PFSK-1 (cell line): ENCODE results near the gene RNF151.

Experiments
- FOXP2 ChIP-seq: optimal IDR thresholded peaks from 2 replicates; pipeline ENCODE3; 2011; ENCODE audit warnings: borderline replicate concordance, control low read depth, inconsistent platforms; ENCODE audit not compliant: insufficient read depth; ENCODE audit errors: extremely low read length, extremely low read depth
- POLR2AphosphoS5 ChIP-seq: IDR thresholded peaks from 2 replicates; pipeline ENCODE4 v1.6.1; 2012; ENCODE audit warnings: low read depth, mild to moderate bottlenecking, control low read depth, low read length, moderate library complexity
- SIN3A ChIP-seq: IDR thresholded peaks from 2 replicates; pipeline ENCODE4 v1.6.1; 2012; ENCODE audit warnings: mild to moderate bottlenecking, low read length, moderate library complexity, borderline replicate concordance; ENCODE audit not compliant: insufficient read depth
- TAF1 ChIP-seq: IDR thresholded peaks from 2 replicates; pipeline ENCODE4 v1.6.1; 2012; ENCODE audit warnings: low read length, control low read depth, borderline replicate concordance; ENCODE audit not compliant: insufficient read depth
- TF ChIP-seq, protein P1 (sequence below), 2 experiments: IDR thresholded peaks; 2 replicates each; pipeline versions ENCODE4 v1.6.1 to v1.8.0; 2011 to 2012; ENCODE audit warnings: low read depth in 2 of 2, low read length in 2 of 2, control low read depth in 1 of 2, inconsistent platforms in 1 of 2, mild to moderate bottlenecking in 1 of 2, moderate library complexity in 1 of 2; ENCODE audit not compliant: insufficient read depth in 1 of 2

The RNF151 gene

DNA sequence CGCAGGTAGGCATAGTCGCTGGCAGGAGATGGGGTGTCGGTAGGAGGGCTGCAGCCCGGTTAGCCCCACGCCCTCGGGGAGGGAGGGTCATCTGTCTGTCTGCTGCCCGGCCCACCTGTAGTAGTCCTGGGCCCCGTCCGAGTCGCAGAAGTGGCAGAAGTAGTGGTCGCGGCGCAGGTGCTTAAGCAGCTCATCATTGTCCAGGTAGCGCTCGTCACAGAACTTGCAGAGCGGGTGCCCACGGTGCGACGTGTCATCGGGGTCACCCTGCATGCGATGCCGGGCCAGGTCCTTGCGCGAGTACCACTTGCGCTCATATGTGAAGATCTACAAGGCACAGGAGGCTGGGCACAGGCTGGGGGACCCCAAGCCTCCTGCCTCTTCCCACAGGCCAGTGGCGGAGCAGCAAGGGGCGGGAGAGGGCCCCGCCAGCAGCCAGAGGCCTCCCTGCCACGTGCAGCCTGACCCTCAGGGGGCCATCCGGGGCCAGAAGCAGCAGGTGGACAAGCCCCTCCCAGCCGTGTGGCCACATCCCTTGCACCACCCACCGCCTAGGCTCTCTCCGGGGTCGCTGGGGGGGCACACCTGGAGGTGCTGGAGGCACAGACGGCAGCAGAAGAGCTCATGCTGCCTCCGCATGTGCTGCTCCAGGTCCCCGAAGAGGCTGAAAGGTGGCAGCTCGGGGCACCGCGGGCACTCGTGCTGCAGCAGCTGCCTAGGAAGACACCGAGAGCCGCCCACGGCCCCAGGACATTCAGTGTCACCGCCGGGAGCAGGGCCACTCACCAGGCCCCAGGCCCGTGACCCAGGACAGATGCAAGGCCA lies 36.0 kb downstream of the RNF151 start:
- TF ChIP-seq FOXP2 (no peak), TAF1 (no peak), SIN3A (no peak), POLR2AphosphoS5 (no peak)
- TF ChIP-seq, protein P1, sequence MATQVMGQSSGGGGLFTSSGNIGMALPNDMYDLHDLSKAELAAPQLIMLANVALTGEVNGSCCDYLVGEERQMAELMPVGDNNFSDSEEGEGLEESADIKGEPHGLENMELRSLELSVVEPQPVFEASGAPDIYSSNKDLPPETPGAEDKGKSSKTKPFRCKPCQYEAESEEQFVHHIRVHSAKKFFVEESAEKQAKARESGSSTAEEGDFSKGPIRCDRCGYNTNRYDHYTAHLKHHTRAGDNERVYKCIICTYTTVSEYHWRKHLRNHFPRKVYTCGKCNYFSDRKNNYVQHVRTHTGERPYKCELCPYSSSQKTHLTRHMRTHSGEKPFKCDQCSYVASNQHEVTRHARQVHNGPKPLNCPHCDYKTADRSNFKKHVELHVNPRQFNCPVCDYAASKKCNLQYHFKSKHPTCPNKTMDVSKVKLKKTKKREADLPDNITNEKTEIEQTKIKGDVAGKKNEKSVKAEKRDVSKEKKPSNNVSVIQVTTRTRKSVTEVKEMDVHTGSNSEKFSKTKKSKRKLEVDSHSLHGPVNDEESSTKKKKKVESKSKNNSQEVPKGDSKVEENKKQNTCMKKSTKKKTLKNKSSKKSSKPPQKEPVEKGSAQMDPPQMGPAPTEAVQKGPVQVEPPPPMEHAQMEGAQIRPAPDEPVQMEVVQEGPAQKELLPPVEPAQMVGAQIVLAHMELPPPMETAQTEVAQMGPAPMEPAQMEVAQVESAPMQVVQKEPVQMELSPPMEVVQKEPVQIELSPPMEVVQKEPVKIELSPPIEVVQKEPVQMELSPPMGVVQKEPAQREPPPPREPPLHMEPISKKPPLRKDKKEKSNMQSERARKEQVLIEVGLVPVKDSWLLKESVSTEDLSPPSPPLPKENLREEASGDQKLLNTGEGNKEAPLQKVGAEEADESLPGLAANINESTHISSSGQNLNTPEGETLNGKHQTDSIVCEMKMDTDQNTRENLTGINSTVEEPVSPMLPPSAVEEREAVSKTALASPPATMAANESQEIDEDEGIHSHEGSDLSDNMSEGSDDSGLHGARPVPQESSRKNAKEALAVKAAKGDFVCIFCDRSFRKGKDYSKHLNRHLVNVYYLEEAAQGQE (IDR thresholded peaks at IDR 0.05; ENCODE audit: insufficient read depth in 1 of 2, low read depth in 2 of 2, low read length in 2 of 2) = no peak

DNA sequence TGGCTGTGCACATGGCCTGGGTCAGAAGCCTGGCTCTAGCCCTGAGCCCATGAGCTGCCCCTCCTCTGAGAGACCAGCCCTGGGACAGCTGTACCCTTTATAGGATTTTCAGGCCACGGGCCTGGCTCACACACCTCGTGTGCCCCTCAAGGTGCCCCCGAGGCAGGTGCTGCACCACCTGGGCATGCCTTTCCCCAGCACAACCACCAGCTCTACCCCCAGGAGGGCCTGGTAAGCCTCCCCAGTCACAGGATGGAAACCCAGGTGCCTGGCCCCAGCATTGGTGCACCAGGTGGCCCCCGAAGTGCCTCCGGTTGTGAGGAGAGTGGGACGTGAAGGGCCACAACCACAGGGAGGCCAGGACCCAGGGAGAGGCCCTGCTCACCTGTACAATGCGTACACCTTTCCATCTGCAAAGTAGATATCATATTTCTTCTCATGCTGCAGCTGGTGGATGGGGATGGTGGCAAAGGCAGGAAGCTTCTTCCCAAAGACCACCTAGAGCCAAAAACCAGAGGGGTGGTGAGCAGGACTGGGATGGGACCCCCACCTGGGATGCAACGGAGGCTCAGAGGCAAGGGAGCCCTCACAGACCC lies 36.7 kb downstream of the RNF151 start:
- TF ChIP-seq POLR2AphosphoS5 (no peak), FOXP2 (no peak), SIN3A (no peak), TAF1 (no peak)
- TF ChIP-seq, protein P1 (IDR thresholded peaks at IDR 0.05; ENCODE audit: insufficient read depth in 1 of 2, low read depth in 2 of 2, low read length in 2 of 2) = no peak

DNA sequence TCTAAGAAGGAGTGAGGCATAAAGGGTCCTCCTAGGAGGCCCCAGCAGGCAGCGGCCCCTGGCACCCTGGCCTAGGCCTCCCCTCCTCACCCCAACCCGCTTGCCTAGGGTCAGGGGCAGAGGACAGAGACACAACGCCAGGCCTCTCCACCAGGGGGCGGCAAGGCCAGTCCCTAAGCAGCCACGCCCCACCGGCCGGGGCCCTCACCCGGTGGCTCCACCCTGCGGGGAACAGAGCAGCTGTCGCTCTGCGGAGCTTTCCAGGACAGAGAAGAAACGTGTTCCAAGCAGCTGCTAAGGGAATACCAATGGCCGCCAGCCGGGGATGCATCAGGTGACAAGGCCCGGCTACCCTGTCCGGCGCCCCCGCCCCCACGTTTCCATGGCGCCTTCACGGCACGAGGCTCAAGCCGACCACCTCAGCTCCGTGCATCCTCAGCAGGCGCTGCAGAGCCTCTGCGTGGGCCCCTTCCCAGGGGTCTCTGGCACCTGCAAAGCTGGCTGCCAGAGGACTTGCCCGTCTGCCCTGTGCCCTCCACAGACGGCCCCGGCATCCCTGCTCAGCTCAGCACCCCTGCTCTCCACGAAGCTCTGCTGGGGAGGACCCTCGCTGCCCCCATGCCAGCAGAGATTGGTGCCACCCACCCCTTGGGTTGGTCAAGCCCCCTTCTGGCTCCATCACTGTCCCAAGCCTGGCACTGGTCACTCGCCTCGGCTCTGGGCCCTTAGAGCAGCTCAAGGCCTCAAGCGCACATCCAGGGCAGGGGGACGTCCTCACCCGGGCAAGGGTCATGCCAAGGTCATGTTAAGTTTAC lies 37.4 kb downstream of the RNF151 start:
- TF ChIP-seq TAF1 = no peak

DNA sequence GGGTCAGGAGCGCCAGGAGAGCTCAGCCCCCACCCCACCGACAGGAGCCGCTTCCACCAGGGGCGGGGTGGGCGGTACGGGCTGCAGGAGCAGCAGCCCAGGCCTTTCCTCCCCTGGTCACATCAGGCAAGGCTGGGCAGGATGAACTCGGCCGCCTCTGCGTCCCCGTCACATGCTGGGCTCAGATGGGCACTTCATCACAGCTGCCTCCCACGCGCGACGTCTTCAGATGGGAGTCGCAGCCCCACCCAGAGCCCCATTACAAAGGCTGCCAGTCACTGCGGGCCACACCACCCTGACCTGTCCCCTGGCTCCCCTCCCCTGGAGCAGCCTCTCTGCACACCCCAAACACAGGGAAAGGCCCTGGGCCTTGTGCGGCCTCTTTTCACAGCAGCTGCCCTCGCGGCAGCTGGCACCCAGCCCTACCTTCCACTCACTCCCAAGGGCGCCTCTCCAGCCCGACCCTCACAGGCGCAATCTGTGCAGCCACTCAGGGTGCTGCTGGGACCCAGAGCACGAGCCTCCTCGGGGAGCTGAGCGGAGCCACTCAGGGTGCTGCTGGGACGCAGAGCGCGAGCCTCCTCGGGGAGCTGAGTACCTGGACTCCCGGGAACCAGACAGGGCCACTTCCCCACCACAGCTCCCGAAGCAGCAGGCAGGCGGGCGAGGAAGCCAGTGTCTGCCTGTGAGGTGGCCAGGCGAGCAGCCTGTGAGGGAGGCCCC lies 38.3 kb downstream of the RNF151 start:
- no peak for TF ChIP-seq TAF1
- TF ChIP-seq POLR2AphosphoS5 = no peak
- no peak for TF ChIP-seq SIN3A
- TF ChIP-seq, protein P1 (IDR thresholded peaks at IDR 0.05; ENCODE audit: insufficient read depth in 1 of 2, low read depth in 2 of 2, low read length in 2 of 2) = no peak
- TF ChIP-seq FOXP2 = no peak

DNA sequence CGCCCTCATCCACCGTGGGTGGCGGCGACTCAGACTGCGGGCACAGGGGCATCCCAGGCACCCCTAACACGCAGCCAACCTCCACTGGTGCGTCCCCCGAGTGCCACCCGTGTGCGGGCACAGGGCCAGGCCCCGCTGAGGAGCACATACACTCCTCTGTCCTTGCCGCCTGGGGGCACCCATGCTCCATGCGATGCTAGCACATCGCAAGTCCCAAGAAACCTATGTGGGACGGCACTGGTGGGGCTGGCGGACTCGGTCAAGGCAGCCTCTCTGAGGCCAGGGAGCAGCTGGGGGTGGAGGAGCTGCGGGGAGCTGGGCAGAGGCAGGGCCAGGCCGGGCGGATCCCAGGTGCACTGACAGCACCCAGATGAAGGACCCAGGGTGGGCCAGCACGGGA lies 39.0 kb downstream of the RNF151 start:
- TF ChIP-seq POLR2AphosphoS5 (no peak), FOXP2 (no peak), TAF1 (no peak), SIN3A (no peak)
- TF ChIP-seq, protein P1 (IDR thresholded peaks at IDR 0.05; ENCODE audit: insufficient read depth in 1 of 2, low read depth in 2 of 2, low read length in 2 of 2) = no peak
